Vein endothelial cell (primary cell): ENCODE results near the gene RLF. TPM values are rescaled to one million over a fixed set of nuclear protein-coding genes. Genes with fewer than 3 reads are reported as not detected.

Experiments
- small RNA-seq: library from RNA; depleted of rRNA; stranded (forward); fragments of <200 nt; gene quantifications from one replicate; pipeline ENCODE3, GENCODE V24; 2012
- total RNA-seq: library from RNA; depleted of rRNA; stranded (reverse); fragments of >200 nt; gene quantifications from 2 replicates; pipeline ENCODE4 v1.2.3, GENCODE V29; 2012

The RLF gene
- total RNA-seq, result 18.8 and 27.1 TPM in 2 replicates

GRCh38 chr1:40161125-40161887 lies at the start of gene RLF:
Gene RLF, plus strand, starts transcription at chr1:40161387. Its CDS starts 13 bp downstream, at chr1:40161400.

GRCh38 chr1:40247655-40248054 lies 86.5 kb downstream of the RLF start, which contains the start of gene TMCO2:
Gene TMCO2, plus strand, starts transcription at chr1:40247937. Its CDS starts 57 bp downstream, at chr1:40247994.

DNA sequence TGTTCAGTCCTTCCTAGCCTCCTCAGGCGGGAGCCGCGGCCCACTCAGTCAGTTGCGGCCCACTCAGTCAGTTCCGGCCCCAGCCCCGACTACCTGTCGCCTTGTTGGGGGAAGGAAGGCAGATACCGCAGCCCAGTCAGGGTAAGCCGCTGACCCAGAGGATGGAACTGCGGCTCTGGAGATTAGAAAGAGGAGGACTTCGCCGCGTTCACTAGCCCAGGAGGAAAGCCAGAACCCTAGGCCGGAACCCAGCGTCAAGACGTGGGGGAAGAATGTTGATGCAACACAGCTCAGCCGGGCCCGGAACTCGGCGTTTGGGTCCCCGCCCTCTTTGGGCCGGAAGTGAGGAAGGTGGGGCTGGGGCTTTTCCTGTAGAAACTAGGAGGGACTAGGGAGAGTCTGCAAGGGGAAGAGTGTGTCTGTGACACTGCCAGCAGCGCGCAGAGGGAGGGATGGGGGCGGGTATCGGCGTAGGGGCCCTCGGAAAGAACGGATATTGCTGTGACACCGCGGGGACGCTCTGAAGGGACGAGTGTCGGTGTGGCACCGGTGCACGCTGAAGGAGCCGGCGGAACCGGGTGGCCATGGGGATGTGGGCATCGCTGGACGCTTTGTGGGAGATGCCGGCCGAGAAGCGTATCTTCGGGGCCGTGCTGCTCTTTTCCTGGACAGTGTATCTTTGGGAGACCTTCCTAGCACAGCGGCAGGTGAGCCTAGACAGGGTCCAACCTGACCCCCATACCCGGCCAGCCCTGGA lies 96.7 kb downstream of the RLF start, which contains the start of gene ZMPSTE24:
TSS of gene ZMPSTE24 (plus strand) at position 549 of the 757 bp plus-strand sequence. CDS start at position 585, 36 bp downstream.

Small RNA genes lying within 50 kb of the gene (small RNA-seq; reads per million reads assigned to genes)
- gene RNU6-1237P, result not detected

Other genes with a start within 250 kb of the RLF start
- gene MFSD2A, start 206.2 kb upstream of the RLF start, total RNA-seq, result 1.6 and 3.4 TPM in 2 replicates
- gene CAP1, start 120.7 kb upstream of the RLF start, total RNA-seq, result 371 and 521 TPM in 2 replicates
- gene PPT1, start 64.1 kb upstream of the RLF start, total RNA-seq, result 65.3 and 87.6 TPM in 2 replicates
- gene TMCO2, start 86.5 kb downstream of the RLF start, total RNA-seq, result not detected in 2 replicates
- 51.9 and 72.7 TPM in 2 replicates for gene ZMPSTE24, start 96.8 kb downstream of the RLF start, total RNA-seq
- gene COL9A2, start 155.9 kb downstream of the RLF start, total RNA-seq, result 0.19 and 0.33 TPM in 2 replicates
- gene SMAP2, start 212.3 kb downstream of the RLF start, total RNA-seq, result 7.8 and 10.5 TPM in 2 replicates